Body of pancreas (tissue), 4 donors: ENCODE measurements around the gene C17orf67. TPM values are rescaled to one million over a fixed set of nuclear protein-coding genes. Genes with fewer than 3 reads are reported as not detected.

Experiments
- ATAC-seq: fragments of 150-250 bp; one replicate; pipeline ENCODE4 v1.9.1; 2016
- DNase-seq, 4 donors: peaks; one replicate each; pipeline ENCODE4 v3.0.0-alpha.2; 2019
- H3K27ac ChIP-seq, 4 donors: fragments of 200-600 bp; sonication (generic); 1 replicate in 3 of 4; 2 replicates in 1 of 4; pipeline versions ENCODE4 v1.5.1 to v1.6.1; 2016 to 2019; ENCODE audit warnings: mild to moderate bottlenecking in 1 of 4, mixed read lengths in 1 of 4, moderate library complexity in 1 of 4
- H3K27me3 ChIP-seq, 2 donors: fragments of 200-600 bp; sonication (generic); one replicate each; pipeline ENCODE4 v1.6.0; 2016; ENCODE audit warnings: mild to moderate bottlenecking in 1 of 2
- H3K36me3 ChIP-seq, 2 donors: fragments of 200-600 bp; sonication (generic); replicated peaks in 1 of 2; 2 replicates each; pipeline ENCODE4 v1.5.1; 2016; ENCODE audit warnings: low read depth in 2 of 2; ENCODE audit not compliant: insufficient read depth in 1 of 2
- H3K4me1 ChIP-seq: fragments of 200-600 bp; sonication (generic); one replicate; pipeline ENCODE4 v1.6.0; 2016
- H3K4me3 ChIP-seq, 2 donors: fragments of 200-600 bp; sonication (generic); 1 replicate in 1 of 2; 2 replicates in 1 of 2; pipeline ENCODE4 v1.5.1; 2016 to 2019
- H3K9me3 ChIP-seq, 3 donors: fragments of 200-600 bp; sonication (generic); 1 replicate in 2 of 3; 2 replicates in 1 of 3; pipeline ENCODE4 v1.5.1; 2016
- CTCF ChIP-seq, 7 experiments: fragments of 450-650 bp in 4 of 7; fragments of 200-600 bp in 3 of 7; sonication (generic) in 3 of 7; IDR thresholded peaks; one replicate each; pipeline ENCODE4 v1.5.1; 2016 to 2019; ENCODE audit warnings: antibody characterized with exemption in 7 of 7
- POLR2A ChIP-seq, 3 donors: fragments of 450-650 bp; IDR thresholded peaks; one replicate each; pipeline ENCODE4 v1.6.1; 2016; ENCODE audit warnings: antibody characterized with exemption in 3 of 3, mild to moderate bottlenecking in 2 of 3
- WGBS, 2 donors: methylation state at CpG; one replicate each; pipeline ENCODE4 v1.1.5; 2017; 5-methylcytosine and 5-hydroxymethylcytosine counted together
- intact Hi-C: fragments of 100-400 bp; cut with DNase I; formaldehyde crosslinking; loops from one replicate; pipeline ENCODE4 v1.15.1; 2023
- total RNA-seq, 2 donors: library from RNA; depleted of rRNA; stranded (reverse); fragments of >200 nt; gene quantifications; one replicate each; pipeline ENCODE4 v1.1.0, GENCODE V29; 2016

C17orf67 gene
- total RNA-seq, 2 donors from 2014 or later: 0.78 to 2.3 TPM

- Histone ChIP-seq H3K27ac (no peak overlapping the region), H3K36me3 (no peaks in the 10 kb centered on the region), H3K4me1 (no peaks in the 10 kb centered on the region), H3K9me3 (no peaks in the 10 kb centered on the region), H3K4me3 (no peak overlapping the region), H3K27me3 (no peaks in the 10 kb centered on the region)
- intact Hi-C loops: no loop called here
- 82 to 87% methylated on average over 5 to 7 of the region's 7 CpGs for WGBS, 2 donors
- no peak for ATAC-seq
- no peak for DNase-seq
- TF ChIP-seq CTCF (IDR thresholded peaks at IDR 0.05) (no peak), POLR2A (IDR thresholded peaks at IDR 0.05) (no peak)
Measured at GRCh38 chr17:56812901-56813388, 20.8 kb downstream of the C17orf67 start.

GRCh38 chr17:56810891-56811775, 22.6 kb downstream of the C17orf67 start:
- Histone ChIP-seq H3K4me3 (no peak overlapping the region), H3K4me1 (no peaks in the 10 kb centered on the region), H3K27ac (no peak overlapping the region), H3K27me3 (no peaks in the 10 kb centered on the region), H3K9me3 (no peaks in the 10 kb centered on the region), H3K36me3 (no peaks in the 10 kb centered on the region)
- WGBS, 2 donors: 89 to 92% methylated on average over 12 of the region's 12 CpGs
- TF ChIP-seq CTCF (IDR thresholded peaks at IDR 0.05) (no peak), POLR2A (IDR thresholded peaks at IDR 0.05) (no peak)
- intact Hi-C loops: no loop called here
- DNase-seq (no peak), ATAC-seq (no peak)

GRCh38 chr17:56810343-56810742, 23.4 kb downstream of the C17orf67 start:
- no peak for ATAC-seq

GRCh38 chr17:56809820-56810179, 23.9 kb downstream of the C17orf67 start:
- Histone ChIP-seq H3K4me3 (no peak overlapping the region), H3K27me3 (no peaks in the 10 kb centered on the region), H3K4me1 (no peaks in the 10 kb centered on the region), H3K36me3 (no peaks in the 10 kb centered on the region), H3K27ac (no peak overlapping the region), H3K9me3 (no peaks in the 10 kb centered on the region)
- intact Hi-C loops: no loop called here
- DNase-seq (no peak), ATAC-seq (no peak)
- TF ChIP-seq CTCF (IDR thresholded peaks at IDR 0.05): no peak
- no peak for TF ChIP-seq POLR2A (IDR thresholded peaks at IDR 0.05)
- 82 to 92% methylated on average over 1 of the region's 1 CpG for WGBS, 2 donors

More at GRCh38 chr17:56810343-56810742, 23.4 kb downstream of the C17orf67 start:
- intact Hi-C loops: no loop called here
- no peak for DNase-seq
- Histone ChIP-seq H3K27ac (no peak overlapping the region), H3K36me3 (no peaks in the 10 kb centered on the region), H3K9me3 (no peaks in the 10 kb centered on the region), H3K4me1 (no peaks in the 10 kb centered on the region), H3K4me3 (no peak overlapping the region), H3K27me3 (no peaks in the 10 kb centered on the region)
- 73 to 75% methylated on average over 2 of the region's 2 CpGs for WGBS, 2 donors
- TF ChIP-seq POLR2A (IDR thresholded peaks at IDR 0.05) (no peak), CTCF (IDR thresholded peaks at IDR 0.05) (no peak)
